ENCODE measurements around the gene DENND11. TPM values are rescaled to one million over a fixed set of nuclear protein-coding genes. Genes with fewer than 3 reads are reported as not detected.

The DENND11 gene
- polyA plus RNA-seq, 1 of the 3 experiments (the other 2 are of a cell fraction) = 5.5 TPM

DNA sequence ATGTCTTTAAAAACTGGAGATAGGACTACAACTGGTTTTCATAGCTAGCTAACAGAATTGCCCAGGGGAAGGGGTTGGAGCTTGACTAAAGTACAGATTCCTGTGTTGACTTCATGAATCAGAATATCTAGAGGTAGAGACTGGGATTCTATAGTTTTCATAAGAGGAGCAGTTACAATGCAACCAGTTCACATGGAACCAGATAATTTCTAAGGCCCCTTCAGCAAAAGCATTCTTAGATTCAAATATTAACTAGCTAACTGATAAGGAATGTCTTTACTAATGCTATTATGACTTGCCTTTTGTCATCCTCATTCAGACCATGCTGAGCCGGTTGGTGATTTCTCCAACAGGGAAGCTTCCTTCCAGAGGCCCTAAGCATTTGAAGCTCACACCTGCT, 11.9 kb upstream of the DENND11 start:
- no peaks in the 10 kb centered on the region for H3K79me2 ChIP-seq (ENCODE audit: insufficient read depth)
- no peak overlapping the region for H2AFZ ChIP-seq (ENCODE audit: low read depth)
- H3K4me3 ChIP-seq (ENCODE audit: low read depth in 2 of 2, low read length in 1 of 2) = no peak overlapping the region
- H3K4me2 ChIP-seq = no peak overlapping the region
- POLR2A ChIA-PET = interaction anchor here (1.1 kb wide), 1 partner anchor 12 kb away, joined by 3 read pairs; no protein-coding TSS in a partner anchor
- no peak overlapping the region for H3K9ac ChIP-seq
- 94% methylated on average over 1 of the region's 1 CpG for WGBS (ENCODE audit: low lambda C conversion rate)
- no peaks in the 10 kb centered on the region for H3K9me3 ChIP-seq
- no peak overlapping the region for H3K27ac ChIP-seq (ENCODE audit: low read depth in 2 of 2, low read length in 1 of 2)
- DNase-seq = no peak
- CTCF ChIA-PET = interaction anchor here (1.2 to 1.8 kb wide), 2 partner anchors 11 to 24 kb away, joined by 3 to 11 read pairs; partner anchors contain the start of gene SSBP1
- peaks cover 0 to 5% of the 10 kb centered on the region in 2 experiments for H3K36me3 ChIP-seq (replicated peaks in 1 of 2; ENCODE audit: control insufficient read depth in 1 of 2, insufficient read depth in 2 of 2, low read length in 1 of 2)
- no peaks in the 10 kb centered on the region; the same call in 1 of the 2 replicates for H3K9me2 ChIP-seq
- no peak for TF ChIP-seq SMC3 (IDR thresholded peaks at IDR 0.05; ENCODE audit: low read depth, low read length)
- TF ChIP-seq CHD2 (IDR thresholded peaks at IDR 0.05; ENCODE audit: low read length, partially characterized antibody) = no peak
- TF ChIP-seq, protein P1, sequence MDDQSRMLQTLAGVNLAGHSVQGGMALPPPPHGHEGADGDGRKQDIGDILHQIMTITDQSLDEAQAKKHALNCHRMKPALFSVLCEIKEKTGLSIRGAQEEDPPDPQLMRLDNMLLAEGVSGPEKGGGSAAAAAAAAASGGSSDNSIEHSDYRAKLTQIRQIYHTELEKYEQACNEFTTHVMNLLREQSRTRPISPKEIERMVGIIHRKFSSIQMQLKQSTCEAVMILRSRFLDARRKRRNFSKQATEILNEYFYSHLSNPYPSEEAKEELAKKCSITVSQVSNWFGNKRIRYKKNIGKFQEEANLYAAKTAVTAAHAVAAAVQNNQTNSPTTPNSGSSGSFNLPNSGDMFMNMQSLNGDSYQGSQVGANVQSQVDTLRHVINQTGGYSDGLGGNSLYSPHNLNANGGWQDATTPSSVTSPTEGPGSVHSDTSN (IDR thresholded peaks at IDR 0.05) = no peak
- TF ChIP-seq EP300 (IDR thresholded peaks at IDR 0.05; ENCODE audit: borderline replicate concordance in 1 of 2, low read depth in 1 of 2, low read length in 1 of 2) = no peak
- no peak for TF ChIP-seq GATA2 (CRISPR knock-in tag; IDR thresholded peaks at IDR 0.05)
- TF ChIP-seq RFX5 (IDR thresholded peaks at IDR 0.05; ENCODE audit: low read length) = no peak
- H4K20me1 ChIP-seq (ENCODE audit: insufficient read depth) = no peaks in the 10 kb centered on the region
- H3K27me3 ChIP-seq (ENCODE audit: insufficient read depth) = no peaks in the 10 kb centered on the region
- no peaks in the 10 kb centered on the region for H3F3A ChIP-seq (replicated peaks; ENCODE audit: insufficient read depth)
- no peaks in the 10 kb centered on the region for H3K4me1 ChIP-seq (ENCODE audit: control insufficient read depth in 1 of 2, insufficient read depth in 2 of 2, low read depth in 1 of 2, low read length in 1 of 2)

DNA sequence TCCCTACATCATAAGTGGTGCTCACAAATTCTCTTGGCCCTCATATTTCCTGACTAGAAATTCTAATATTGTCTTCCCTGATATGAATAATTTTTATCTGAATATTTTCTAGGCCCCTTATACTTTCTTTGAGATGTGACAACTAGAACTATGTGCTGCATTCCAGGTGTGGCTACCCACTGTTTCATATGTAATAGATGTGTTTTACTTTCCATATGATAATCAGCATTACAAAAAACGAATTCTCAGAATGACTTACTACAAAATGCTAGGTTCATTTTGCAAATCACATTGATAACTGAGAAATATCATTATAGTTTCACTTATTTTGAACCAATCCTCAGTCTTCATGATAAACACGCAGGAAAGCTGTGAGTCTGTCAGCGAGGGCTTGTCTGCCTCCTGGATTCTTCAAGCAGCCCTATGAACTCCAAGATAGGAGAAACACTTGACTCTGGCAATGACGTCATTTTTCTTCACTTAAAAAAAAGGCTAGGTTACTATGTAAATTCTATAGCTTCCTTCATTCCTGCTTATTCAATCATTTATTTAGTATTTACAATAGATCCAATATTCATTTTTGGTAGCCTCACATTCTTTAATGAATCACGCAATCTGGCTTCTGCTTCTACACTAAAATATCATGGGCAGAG, 10.8 kb upstream of the DENND11 start:
- ChIA-PET POLR2A (no interaction called here), CTCF (interaction anchor here (0.8 to 1.8 kb wide), 2 partner anchors 25 to 73 kb away, joined by 3 to 11 read pairs; partner anchors contain the start of gene SSBP1)
- H3K4me3 ChIP-seq (ENCODE audit: low read depth in 2 of 2, low read length in 1 of 2) = no peak overlapping the region
- no peak overlapping the region for H3K4me2 ChIP-seq
- no peaks in the 10 kb centered on the region for H3K9me3 ChIP-seq
- H3K27ac ChIP-seq (ENCODE audit: low read depth in 2 of 2, low read length in 1 of 2) = no peak overlapping the region
- no peak for TF ChIP-seq GABPA (IDR thresholded peaks at IDR 0.05; ENCODE audit: low read depth)
- TF ChIP-seq RFX5 (IDR thresholded peaks at IDR 0.05; ENCODE audit: low read length) = no peak
- TF ChIP-seq MEF2A (IDR thresholded peaks at IDR 0.05; ENCODE audit: borderline replicate concordance, low read depth) = no peak
- H3K27me3 ChIP-seq (ENCODE audit: insufficient read depth) = no peaks in the 10 kb centered on the region
- no peaks in the 10 kb centered on the region for H4K20me1 ChIP-seq (ENCODE audit: insufficient read depth)
- 71% methylated on average over 5 of the region's 5 CpGs for WGBS (ENCODE audit: low lambda C conversion rate)
- no peaks in the 10 kb centered on the region; the same call in 1 of the 2 replicates for H3K9me2 ChIP-seq
- H3K79me2 ChIP-seq (ENCODE audit: insufficient read depth) = no peaks in the 10 kb centered on the region
- H3K36me3 ChIP-seq (replicated peaks in 1 of 2; ENCODE audit: control insufficient read depth in 1 of 2, insufficient read depth in 2 of 2, low read length in 1 of 2) = peaks cover 0 to 5% of the 10 kb centered on the region in 2 experiments
- H3F3A ChIP-seq (replicated peaks; ENCODE audit: insufficient read depth) = no peaks in the 10 kb centered on the region
- no peak for DNase-seq
- H3K4me1 ChIP-seq (ENCODE audit: control insufficient read depth in 1 of 2, insufficient read depth in 2 of 2, low read depth in 1 of 2, low read length in 1 of 2) = no peaks in the 10 kb centered on the region
- no peak overlapping the region for H3K9ac ChIP-seq
- no peak overlapping the region for H2AFZ ChIP-seq (ENCODE audit: low read depth)

DNA sequence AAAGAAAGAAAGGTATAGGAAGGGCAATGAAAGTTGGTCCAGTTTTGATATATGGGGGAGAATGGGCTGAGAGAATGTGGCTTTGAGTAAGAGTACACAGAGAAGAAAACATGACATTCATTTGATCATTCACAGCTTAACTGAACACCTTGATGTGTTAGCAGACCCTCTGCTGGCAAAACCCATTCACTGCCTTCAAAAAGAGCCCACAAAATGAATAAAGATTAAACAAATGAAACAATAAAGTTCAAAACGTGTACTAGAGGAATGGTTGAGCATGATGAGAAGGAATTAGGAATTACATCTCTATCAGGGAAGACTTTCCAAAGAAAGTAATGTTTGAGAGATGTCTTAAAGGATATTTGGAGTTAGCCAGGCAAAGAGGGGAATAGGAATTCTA, 8.3 kb upstream of the DENND11 start:
- Histone ChIP-seq H3K9me3 (no peaks in the 10 kb centered on the region), H3K9ac (no peak overlapping the region), H4K20me1 (ENCODE audit: insufficient read depth) (no peaks in the 10 kb centered on the region), H2AFZ (ENCODE audit: low read depth) (no peak overlapping the region), H3K4me1 (ENCODE audit: control insufficient read depth in 1 of 2, insufficient read depth in 2 of 2, low read depth in 1 of 2, low read length in 1 of 2) (no peaks in the 10 kb centered on the region), H3K4me2 (no peak overlapping the region), H3K4me3 (ENCODE audit: low read depth in 2 of 2, low read length in 1 of 2) (no peak overlapping the region), H3K27me3 (ENCODE audit: insufficient read depth) (no peaks in the 10 kb centered on the region), H3F3A (replicated peaks; ENCODE audit: insufficient read depth) (no peaks in the 10 kb centered on the region), H3K9me2 (no peaks in the 10 kb centered on the region), H3K36me3 (replicated peaks in 1 of 2; ENCODE audit: control insufficient read depth in 1 of 2, insufficient read depth in 2 of 2, low read length in 1 of 2) (peaks cover 0 to 5% of the 10 kb centered on the region in 2 experiments), H3K79me2 (ENCODE audit: insufficient read depth) (no peaks in the 10 kb centered on the region), H3K27ac (ENCODE audit: low read depth in 2 of 2, low read length in 1 of 2) (no peak overlapping the region)
- ChIA-PET POLR2A (no interaction called here), CTCF (interaction anchor here (1.1 to 3.2 kb wide), 3 partner anchors 22 to 56 kb away, joined by 3 to 22 read pairs (median 7); partner anchors contain the start of gene SSBP1)
- 24% methylated on average over 1 of the region's 1 CpG for WGBS (ENCODE audit: low lambda C conversion rate)
- no peak for DNase-seq
- TF ChIP-seq MXI1 (IDR thresholded peaks at IDR 0.05; ENCODE audit: low read depth, low read length) (no peak), NRF1 (IDR thresholded peaks at IDR 0.05; ENCODE audit: low read depth, low read length) (no peak), CHD2 (IDR thresholded peaks at IDR 0.05; ENCODE audit: low read length, partially characterized antibody) (no peak), ELF1 (IDR thresholded peaks at IDR 0.05) (no peak), FOXJ3 (CRISPR knock-in tag; IDR thresholded peaks at IDR 0.05) (no peak), RAD21 (IDR thresholded peaks at IDR 0.05; ENCODE audit: low read length) (no peak), RCOR1 (IDR thresholded peaks at IDR 0.05; ENCODE audit: low read length) (no peak), TAF1 (IDR thresholded peaks at IDR 0.05; ENCODE audit: borderline replicate concordance, low read depth, low read length) (no peak), SMC3 (IDR thresholded peaks at IDR 0.05; ENCODE audit: low read depth, low read length) (no peak), MAX (IDR thresholded peaks at IDR 0.05; ENCODE audit: low read depth) (no peak), JUND (IDR thresholded peaks at IDR 0.05) (no peak), RFX5 (IDR thresholded peaks at IDR 0.05; ENCODE audit: low read length) (no peak)
- TF ChIP-seq, protein P1 (IDR thresholded peaks at IDR 0.05) = no peak

Data from SK-N-SH (cell line).